HepG2 (cell line): ENCODE data around the gene EMID1. TPM values are rescaled to one million over a fixed set of nuclear protein-coding genes. Genes with fewer than 3 reads are reported as not detected.

ENCODE experiments used
- ATAC-seq: fragments of 200-7000 bp; cut with Tn5 transposase; 3 replicates; pipeline ENCODE4 v1.9.1; 2020; ENCODE audit warnings: mild to moderate bottlenecking, moderate library complexity
- BruUV-seq: library from RNA; stranded (reverse); fragments of 400-500 nt; replicated peaks from 2 replicates; lab custom pipeline; 2021; lab: Mats Ljungman, UMichigan
- CTCF ChIA-PET: fragments of 300-600 bp; formaldehyde crosslinking; extraction: SDS; loops from one replicate; lab custom pipeline; 2021; ENCODE audit warnings: low total read pairs, inconsistent platforms, low intra/inter-chr PET ratio; lab: Yijun Ruan, JAX
- POLR2A ChIA-PET: fragments of 350-600 bp; sonication (Branson Sonifier 250); formaldehyde crosslinking; loops from one replicate; lab custom pipeline; 2020; ENCODE audit warnings: antibody characterized with exemption, inconsistent platforms; lab: Yijun Ruan, JAX
- DNase-seq: peaks from one replicate; pipeline ENCODE4 v3.0.0-alpha.2; 2015; ENCODE audit warnings: low spot score
- FAIRE-seq: peaks from 3 replicates; lab custom pipeline; 2011; peaks lifted over from hg19 to GRCh38; lab: Jason Lieb, UNC
- H2AFZ ChIP-seq: one replicate; pipeline ENCODE4 v1.6.1; 2011; ENCODE audit warnings: low read length, inconsistent platforms
- H3K27ac ChIP-seq: fragments of 300-600 bp; 3 replicates; pipeline ENCODE4 v1.8.0; 2011; ENCODE audit warnings: mixed run types, mild to moderate bottlenecking, mixed read lengths, low read length, inconsistent platforms; ENCODE audit not compliant: insufficient read depth; ENCODE audit errors: extremely low read length
- H3K27me3 ChIP-seq, 2 experiments: fragments of 200-600 bp in 1 of 2; 2 replicates in 1 of 2; 3 replicates in 1 of 2; pipeline versions ENCODE4 v1.6.0 to v1.8.0; 2011; ENCODE audit warnings: low read length in 2 of 2, mild to moderate bottlenecking in 2 of 2, moderate library complexity in 2 of 2, inconsistent platforms in 1 of 2; ENCODE audit not compliant: insufficient read depth in 2 of 2, control insufficient read depth in 1 of 2
- H3K36me3 ChIP-seq, 2 experiments: fragments of 200-600 bp in 1 of 2; replicated peaks in 1 of 2; 2 replicates in 1 of 2; 3 replicates in 1 of 2; pipeline versions ENCODE4 v1.5.1 to v1.8.0; 2011; ENCODE audit warnings: low read length in 2 of 2, inconsistent platforms in 1 of 2; ENCODE audit not compliant: insufficient read depth in 2 of 2, control insufficient read depth in 1 of 2
- H3K4me1 ChIP-seq: 2 replicates; pipeline ENCODE4 v1.5.1; 2012; ENCODE audit warnings: low read length, inconsistent platforms; ENCODE audit not compliant: insufficient read depth
- H3K4me2 ChIP-seq: 2 replicates; pipeline ENCODE4 v1.6.0; 2011; ENCODE audit warnings: low read depth, low read length, inconsistent platforms
- H3K4me3 ChIP-seq, 3 experiments: fragments of 200-600 bp in 1 of 3; sonication (generic), shearing (Covaris generic) in 1 of 3; replicated peaks in 1 of 3; 2 replicates each; pipeline ENCODE4 v1.5.1; 2011 to 2016; ENCODE audit warnings: low read length in 3 of 3, inconsistent platforms in 2 of 3, low read depth in 2 of 3, mild to moderate bottlenecking in 2 of 3, control low read depth in 1 of 3, mixed read lengths in 1 of 3; ENCODE audit not compliant: insufficient read depth in 1 of 3
- H3K79me2 ChIP-seq: one replicate; pipeline ENCODE4 v1.6.1; 2011; ENCODE audit warnings: low read length, inconsistent platforms; ENCODE audit not compliant: insufficient read depth
- H3K9ac ChIP-seq: 2 replicates; pipeline ENCODE4 v1.6.0; 2011; ENCODE audit warnings: mild to moderate bottlenecking, low read depth, low read length, inconsistent platforms; ENCODE audit not compliant: insufficient read depth
- H3K9me3 ChIP-seq: 2 replicates; pipeline ENCODE4 v1.5.1; 2012; ENCODE audit warnings: mild to moderate bottlenecking, low read length
- H4K20me1 ChIP-seq: 2 replicates; pipeline ENCODE4 v1.6.0; 2011; ENCODE audit warnings: inconsistent platforms, mild to moderate bottlenecking, low read length, moderate library complexity; ENCODE audit not compliant: insufficient read depth
- CBFB ChIP-seq: sonication (generic); formaldehyde crosslinking; IDR thresholded peaks from 2 replicates; pipeline ENCODE4 v1.4.0; 2020; ENCODE audit warnings: missing genetic modification reagents
- CEBPB ChIP-seq: IDR thresholded peaks from 2 replicates; pipeline ENCODE4 v1.6.1; 2011; ENCODE audit warnings: low read depth, low read length, improper control_type of control experiment, borderline replicate concordance
- GFI1 ChIP-seq: sonication (generic); formaldehyde crosslinking; IDR thresholded peaks from 2 replicates; pipeline ENCODE4 v1.5.0; 2020; ENCODE audit warnings: missing genetic modification reagents, mild to moderate bottlenecking, borderline replicate concordance
- HMG20B ChIP-seq: conservative IDR thresholded peaks from 2 replicates; pipeline ENCODE4 v1.6.1; 2016; ENCODE audit warnings: missing genetic modification reagents, missing compliant biosample characterization
- HNF4A ChIP-seq: sonication (generic); formaldehyde crosslinking; IDR thresholded peaks from 2 replicates; pipeline ENCODE4 v1.4.0; 2020; ENCODE audit warnings: missing genetic modification reagents
- HOXA5 ChIP-seq: sonication (generic); formaldehyde crosslinking; IDR thresholded peaks from 2 replicates; pipeline ENCODE4 v1.4.0; 2020; ENCODE audit warnings: missing genetic modification reagents
- MED1 ChIP-seq: sonication (generic); formaldehyde crosslinking; IDR thresholded peaks from 2 replicates; pipeline ENCODE4 v1.4.0; 2020; ENCODE audit warnings: missing genetic modification reagents
- NPAS2 ChIP-seq: sonication (generic); formaldehyde crosslinking; IDR thresholded peaks from 2 replicates; pipeline ENCODE4 v1.8.0; 2022; ENCODE audit warnings: mild to moderate bottlenecking, missing genetic modification reagents, borderline replicate concordance
- NRL ChIP-seq: sonication (generic); formaldehyde crosslinking; IDR thresholded peaks from 2 replicates; pipeline ENCODE4 v1.5.0; 2020; ENCODE audit warnings: missing genetic modification reagents, mild to moderate bottlenecking, moderate library complexity, borderline replicate concordance
- PHF21A ChIP-seq: sonication (generic); formaldehyde crosslinking; IDR thresholded peaks from 2 replicates; pipeline ENCODE4 v1.5.0; 2020; ENCODE audit warnings: mild to moderate bottlenecking, missing genetic modification reagents
- POLR2A ChIP-seq, 2 experiments: IDR thresholded peaks; 2 replicates each; pipeline ENCODE4 v1.6.1; 2011; ENCODE audit warnings: low read depth in 2 of 2, low read length in 2 of 2, mild to moderate bottlenecking in 1 of 2, moderate library complexity in 1 of 2; ENCODE audit not compliant: insufficient read depth in 1 of 2
- SAP130 ChIP-seq: IDR thresholded peaks from 2 replicates; pipeline ENCODE4 v1.6.1; 2016; ENCODE audit warnings: low read depth
- SOX13 ChIP-seq, 3 experiments: fragments of 450-650 bp in 1 of 3; sonication (generic) in 1 of 3; formaldehyde crosslinking in 1 of 3; IDR thresholded peaks in 2 of 3; conservative IDR thresholded peaks in 1 of 3; 2 replicates each; pipeline versions ENCODE4 v1.5.0 to v1.6.1; 2016 to 2020; ENCODE audit warnings: antibody characterized with exemption in 1 of 3, mild to moderate bottlenecking in 1 of 3, missing compliant biosample characterization in 1 of 3, missing genetic modification reagents in 1 of 3, moderate library complexity in 1 of 3
- ZBTB21 ChIP-seq: sonication (generic); formaldehyde crosslinking; IDR thresholded peaks from 2 replicates; pipeline ENCODE4 v1.4.0; 2020; ENCODE audit warnings: missing genetic modification reagents
- ZFYVE20 ChIP-seq: sonication (generic); formaldehyde crosslinking; IDR thresholded peaks from 2 replicates; pipeline ENCODE4 v1.8.0; 2023; ENCODE audit warnings: low read depth, mild to moderate bottlenecking, moderate library complexity, missing genetic modification reagents, borderline replicate concordance
- ZNF20 ChIP-seq: sonication (generic); formaldehyde crosslinking; IDR thresholded peaks from 2 replicates; pipeline ENCODE4 v1.4.0; 2020; ENCODE audit warnings: mild to moderate bottlenecking, moderate library complexity, missing genetic modification reagents
- ZNF652 ChIP-seq: IDR thresholded peaks from 2 replicates; pipeline ENCODE4 v1.6.1; 2016; ENCODE audit warnings: low read depth, borderline replicate concordance
- WGBS: methylation state at CpG from one replicate; pipeline ENCODE4 v1.1.6; 2017; ENCODE audit warnings: low lambda C conversion rate; 5-methylcytosine and 5-hydroxymethylcytosine counted together
- in situ Hi-C: cut with HindIII; loops from 2 replicates; pipeline ENCODE4 v1.10.0; 2017; ENCODE audit warnings: low pct_unique_long_range_greater_than_20kb; ENCODE audit not compliant: extremely low pct_ligation_motif_present
- intact Hi-C: fragments of 100-400 bp; cut with micrococcal nuclease; formaldehyde crosslinking; loops from one replicate; pipeline ENCODE4 v1.10.0; 2022; ENCODE audit not compliant: unreplicated experiment
- polyA plus RNA-seq, 8 experiments: library from polyadenylated mRNA; depleted of rRNA in 3 of 8; stranded (reverse) in 7 of 8; unstranded in 1 of 8; fragments of >200 nt; fragmentation: Illumina TruSeq in 4 of 8; extraction: Trizol in 4 of 8; gene quantifications; 2 replicates each; pipeline versions ENCODE4 v1.2.1 to v1.2.3, GENCODE V29; 2011 to 2016; ENCODE audit warnings: low read depth in 4 of 8, missing spikeins in 1 of 8, mixed read lengths in 1 of 8; ENCODE audit not compliant: insufficient read depth in 1 of 8
- total RNA-seq, 5 experiments: library from RNA; depleted of rRNA; stranded (reverse); fragments of >200 nt; fragmentation: Illumina TruSeq; extraction: Trizol; gene quantifications; 2 replicates each; pipeline ENCODE4 v1.2.3, GENCODE V29; 2016; ENCODE audit warnings: low read depth in 1 of 5
- TF ChIP-seq, protein P1 (sequence below): sonication (generic); formaldehyde crosslinking; IDR thresholded peaks from 2 replicates; pipeline ENCODE4 v1.5.1; 2020; ENCODE audit warnings: missing genetic modification reagents, mild to moderate bottlenecking, borderline replicate concordance
- TF ChIP-seq, protein P2 (sequence below): sonication (generic); formaldehyde crosslinking; IDR thresholded peaks from 2 replicates; pipeline ENCODE4 v1.5.1; 2020; ENCODE audit warnings: missing genetic modification reagents, mild to moderate bottlenecking, borderline replicate concordance

The EMID1 gene
- total and polyA plus RNA-seq, 2 of the 13 experiments (the other 11 are each of a cell fraction or from before 2014, with no cell fraction given): 0.45 to 0.82 TPM

DNA sequence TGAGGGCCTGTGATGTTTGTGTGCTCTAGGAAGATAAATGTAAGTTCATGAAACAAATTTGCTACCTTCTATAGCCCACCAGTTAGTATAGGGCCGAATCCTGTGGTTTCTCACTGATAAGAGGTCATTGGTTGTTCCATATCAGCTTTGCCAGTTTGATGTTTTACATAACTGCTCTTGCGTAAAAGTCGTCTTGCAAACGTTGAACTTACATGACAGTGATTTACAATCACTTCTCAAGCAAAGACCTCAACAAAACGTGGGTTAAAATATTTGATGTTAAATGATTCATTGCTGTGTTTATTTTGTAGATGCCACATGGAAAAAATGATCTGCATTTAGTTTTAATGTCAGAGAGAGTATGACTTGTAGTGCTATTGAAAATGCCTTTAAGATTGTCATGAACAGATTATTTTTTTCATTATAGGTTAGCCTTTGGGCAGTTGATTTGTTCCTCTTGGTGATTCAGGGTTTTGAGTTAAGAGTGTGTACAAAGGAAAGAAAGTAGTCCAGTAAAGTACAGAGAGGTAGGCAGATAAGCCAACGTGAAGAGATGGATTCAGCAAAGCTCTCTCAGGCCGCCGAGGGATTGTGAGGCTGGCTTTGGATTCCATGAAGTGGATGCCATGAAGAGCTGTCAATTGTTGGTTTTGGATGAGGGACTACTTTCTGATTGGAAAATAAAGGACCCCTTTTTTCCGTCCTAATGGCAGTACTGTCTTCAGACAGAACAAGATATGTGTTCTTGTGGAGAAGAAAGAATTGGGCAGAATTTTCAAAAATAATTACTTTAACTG is 65.0 kb downstream of the EMID1 start:
- Histone ChIP-seq H3K27ac (peak overlapping the region; percentile 98), H3K9ac (peak overlapping the region; percentile 100), H4K20me1 (peaks cover 63% of the 10 kb centered on the region), H3K79me2 (peaks cover 96% of the 10 kb centered on the region), H3K4me3 (peak overlapping the region; percentile 75 to 96 (median 93)), H3K4me1 (peaks cover 75% of the 10 kb centered on the region), H3K27me3 (no peaks in the 10 kb centered on the region; a peak in 1 of 5 replicates), H2AFZ (no peak overlapping the region), H3K4me2 (peak overlapping the region; percentile 90), H3K9me3 (no peaks in the 10 kb centered on the region), H3K36me3 (peaks cover 9 to 36% of the 10 kb centered on the region in 2 experiments)
- DNase-seq (peak; percentile 69), ATAC-seq (no peak), FAIRE-seq (peak; percentile 26)
- in situ Hi-C loops: no loop called here
- CTCF ChIA-PET: no interaction called here
- POLR2A ChIA-PET: interaction anchor here (1.2 to 2.0 kb wide), 4 partner anchors 9 to 36 kb away, joined by 3 to 7 read pairs (median 4); partner anchors contain the start of gene GAS2L1
- BruUV-seq: no TSS peak
- WGBS: 29% methylated on average over 9 of the region's 9 CpGs
- intact Hi-C loops: no loop called here
- TF ChIP-seq PHF21A (CRISPR knock-in tag) (peak; percentile 11; the same call in 1 of the 2 replicates), CBFB (CRISPR knock-in tag) (peak; percentile 40; the same call in 1 of the 2 replicates), HOXA5 (CRISPR knock-in tag) (0 out of 2 replicates have a peak, but pooled peaks have one; percentile 15), HNF4A (CRISPR knock-in tag) (0 out of 2 replicates have a peak, but pooled peaks have one; percentile 18), MED1 (0 out of 2 replicates have a peak, but pooled peaks have one; percentile 7), SAP130 (peak; percentile 70), SOX13 (IDR thresholded peaks at IDR 0.05) (no peak), SOX13 (CRISPR knock-in tag; conservative IDR thresholded peaks at IDR 0.05 in 1 of 2, IDR thresholded peaks at IDR 0.05 in 1 of 2) (peak in 1 of 2 experiments; percentile 11; a peak in 1 of 4 replicates), GFI1 (CRISPR knock-in tag) (peak; percentile 92), POLR2A (IDR thresholded peaks at IDR 0.05; ENCODE audit: insufficient read depth in 1 of 2, low read depth in 2 of 2, low read length in 2 of 2) (peak in 1 of 2 experiments; percentile 3; a peak in 1 of 4 replicates), ZFYVE20 (CRISPR knock-in tag) (no peak), ZNF20 (CRISPR knock-in tag) (0 out of 2 replicates have a peak, but pooled peaks have one; percentile 27), ZNF652 (CRISPR knock-in tag) (no peak), HMG20B (CRISPR knock-in tag) (peak; percentile 74), CEBPB (peak; percentile 60; the same call in 1 of the 2 replicates), ZBTB21 (CRISPR knock-in tag) (no peak), NRL (no peak), NPAS2 (CRISPR knock-in tag) (no peak)
- TF ChIP-seq, protein P1, sequence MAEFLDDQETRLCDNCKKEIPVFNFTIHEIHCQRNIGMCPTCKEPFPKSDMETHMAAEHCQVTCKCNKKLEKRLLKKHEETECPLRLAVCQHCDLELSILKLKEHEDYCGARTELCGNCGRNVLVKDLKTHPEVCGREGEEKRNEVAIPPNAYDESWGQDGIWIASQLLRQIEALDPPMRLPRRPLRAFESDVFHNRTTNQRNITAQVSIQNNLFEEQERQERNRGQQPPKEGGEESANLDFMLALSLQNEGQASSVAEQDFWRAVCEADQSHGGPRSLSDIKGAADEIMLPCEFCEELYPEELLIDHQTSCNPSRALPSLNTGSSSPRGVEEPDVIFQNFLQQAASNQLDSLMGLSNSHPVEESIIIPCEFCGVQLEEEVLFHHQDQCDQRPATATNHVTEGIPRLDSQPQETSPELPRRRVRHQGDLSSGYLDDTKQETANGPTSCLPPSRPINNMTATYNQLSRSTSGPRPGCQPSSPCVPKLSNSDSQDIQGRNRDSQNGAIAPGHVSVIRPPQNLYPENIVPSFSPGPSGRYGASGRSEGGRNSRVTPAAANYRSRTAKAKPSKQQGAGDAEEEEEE (CRISPR knock-in tag): no peak
- TF ChIP-seq, protein P2, sequence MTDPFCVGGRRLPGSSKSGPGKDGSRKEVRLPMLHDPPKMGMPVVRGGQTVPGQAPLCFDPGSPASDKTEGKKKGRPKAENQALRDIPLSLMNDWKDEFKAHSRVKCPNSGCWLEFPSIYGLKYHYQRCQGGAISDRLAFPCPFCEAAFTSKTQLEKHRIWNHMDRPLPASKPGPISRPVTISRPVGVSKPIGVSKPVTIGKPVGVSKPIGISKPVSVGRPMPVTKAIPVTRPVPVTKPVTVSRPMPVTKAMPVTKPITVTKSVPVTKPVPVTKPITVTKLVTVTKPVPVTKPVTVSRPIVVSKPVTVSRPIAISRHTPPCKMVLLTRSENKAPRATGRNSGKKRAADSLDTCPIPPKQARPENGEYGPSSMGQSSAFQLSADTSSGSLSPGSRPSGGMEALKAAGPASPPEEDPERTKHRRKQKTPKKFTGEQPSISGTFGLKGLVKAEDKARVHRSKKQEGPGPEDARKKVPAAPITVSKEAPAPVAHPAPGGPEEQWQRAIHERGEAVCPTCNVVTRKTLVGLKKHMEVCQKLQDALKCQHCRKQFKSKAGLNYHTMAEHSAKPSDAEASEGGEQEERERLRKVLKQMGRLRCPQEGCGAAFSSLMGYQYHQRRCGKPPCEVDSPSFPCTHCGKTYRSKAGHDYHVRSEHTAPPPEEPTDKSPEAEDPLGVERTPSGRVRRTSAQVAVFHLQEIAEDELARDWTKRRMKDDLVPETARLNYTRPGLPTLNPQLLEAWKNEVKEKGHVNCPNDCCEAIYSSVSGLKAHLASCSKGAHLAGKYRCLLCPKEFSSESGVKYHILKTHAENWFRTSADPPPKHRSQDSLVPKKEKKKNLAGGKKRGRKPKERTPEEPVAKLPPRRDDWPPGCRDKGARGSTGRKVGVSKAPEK: no peak
